Fibroblast of pulmonary artery (primary cell): ENCODE measurements around the gene TOGARAM2.

ENCODE experiments used
- DNase-seq: peaks from one replicate; pipeline ENCODE4 v3.0.0-alpha.2; 2010; ENCODE audit warnings: low read depth
- H3K4me3 ChIP-seq: replicated peaks from 2 replicates; pipeline ENCODE4 v1.5.1; 2011; ENCODE audit warnings: low read depth, mild to moderate bottlenecking, control low read depth, low read length, moderate library complexity
- CTCF ChIP-seq: IDR thresholded peaks from 2 replicates; pipeline ENCODE4 v1.5.1; 2011; ENCODE audit warnings: mild to moderate bottlenecking, control low read depth, low read length, inconsistent platforms; ENCODE audit errors: missing control alignments

TOGARAM2 gene

GRCh38 chr2:28997237-28997846 is 16.2 kb downstream of the TOGARAM2 start:
- no peak overlapping the region for H3K4me3 ChIP-seq
- DNase-seq = no peak
- no peak for TF ChIP-seq CTCF

- TF ChIP-seq CTCF = no peak
- no peak overlapping the region for H3K4me3 ChIP-seq
- DNase-seq = no peak
These were observed 17.0 kb downstream of the TOGARAM2 start for GRCh38 chr2:28997847-28998735.

- no peak for DNase-seq
- H3K4me3 ChIP-seq = no peak overlapping the region
- TF ChIP-seq CTCF = no peak
These were observed 19.4 kb downstream of the TOGARAM2 start for GRCh38 chr2:29000481-29000880.

GRCh38 chr2:29000956-29001355 is 19.9 kb downstream of the TOGARAM2 start:
- DNase-seq = no peak
- no peak overlapping the region for H3K4me3 ChIP-seq
- no peak for TF ChIP-seq CTCF

GRCh38 chr2:29001806-29002205 is 20.7 kb downstream of the TOGARAM2 start:
- DNase-seq = no peak
- H3K4me3 ChIP-seq = no peak overlapping the region
- no peak for TF ChIP-seq CTCF

- no peak overlapping the region for H3K4me3 ChIP-seq
- DNase-seq = no peak
- no peak for TF ChIP-seq CTCF
These were observed 23.7 kb downstream of the TOGARAM2 start for GRCh38 chr2:29004755-29005154.
